Spleen (tissue), 11 donors: ENCODE results near the gene ADAM23. TPM values are rescaled to one million over a fixed set of nuclear protein-coding genes. Genes with fewer than 3 reads are reported as not detected.

Source experiments
- DNase-seq: peaks from one replicate; pipeline ENCODE4 v3.0.0-alpha.2; 2020
- H3K27ac ChIP-seq, 8 donors: fragments of 200-600 bp; sonication (generic) in 7 of 8; 1 replicate in 4 of 8; 2 replicates in 4 of 8; pipeline versions ENCODE4 v1.5.0 to v1.8.0; 2016 to 2021; ENCODE audit warnings: inconsistent platforms in 4 of 8, mild to moderate bottlenecking in 4 of 8, moderate library complexity in 1 of 8
- H3K27me3 ChIP-seq, 7 donors: fragments of 200-600 bp; sonication (generic) in 6 of 7; replicated peaks in 1 of 7; 1 replicate in 4 of 7; 2 replicates in 3 of 7; pipeline versions ENCODE4 v1.5.0 to v1.8.0; 2016 to 2021; ENCODE audit warnings: inconsistent platforms in 3 of 7, mild to moderate bottlenecking in 1 of 7
- H3K36me3 ChIP-seq, 6 donors: fragments of 200-600 bp; sonication (generic) in 5 of 6; 1 replicate in 4 of 6; 2 replicates in 2 of 6; pipeline versions ENCODE4 v1.5.0 to v1.8.0; 2016 to 2021; ENCODE audit warnings: inconsistent platforms in 2 of 6
- H3K4me1 ChIP-seq, 6 donors: fragments of 200-600 bp; sonication (generic) in 5 of 6; 1 replicate in 3 of 6; 2 replicates in 3 of 6; pipeline versions ENCODE4 v1.5.0 to v1.8.0; 2016 to 2021; ENCODE audit warnings: inconsistent platforms in 3 of 6
- H3K4me3 ChIP-seq, 8 donors: fragments of 200-600 bp; sonication (generic) in 7 of 8; 1 replicate in 4 of 8; 2 replicates in 4 of 8; pipeline versions ENCODE4 v1.5.0 to v1.8.0; 2016 to 2021; ENCODE audit warnings: inconsistent platforms in 4 of 8, mild to moderate bottlenecking in 4 of 8, moderate library complexity in 2 of 8
- H3K9me3 ChIP-seq, 8 donors: fragments of 200-600 bp; sonication (generic) in 7 of 8; 1 replicate in 4 of 8; 2 replicates in 4 of 8; pipeline versions ENCODE4 v1.5.0 to v1.8.0; 2016 to 2021; ENCODE audit warnings: inconsistent platforms in 4 of 8
- POLR2A ChIP-seq, 3 donors: fragments of 450-650 bp; IDR thresholded peaks; one replicate each; pipeline ENCODE4 v1.5.1; 2017; ENCODE audit warnings: antibody characterized with exemption in 3 of 3, mild to moderate bottlenecking in 1 of 3
- POLR2AphosphoS5 ChIP-seq, 3 donors: sonication (generic); formaldehyde crosslinking; IDR thresholded peaks; one replicate each; pipeline ENCODE4 v1.5.1; 2017; ENCODE audit warnings: antibody characterized with exemption in 3 of 3
- WGBS, 5 donors: extraction: QIAGEN DNeasy Blood & Tissue Kit in 3 of 5; methylation state at CpG; one replicate each; pipeline versions ENCODE4 v1.1.5 to v1.1.7; 2013 to 2018; 5-methylcytosine and 5-hydroxymethylcytosine counted together
- intact Hi-C: fragments of 100-400 bp; cut with DNase I; formaldehyde crosslinking; loops from one replicate; pipeline ENCODE4 v1.15.0; 2023; ENCODE audit warnings: low total_unique reads
- polyA plus RNA-seq, 3 donors: library from polyadenylated mRNA; stranded (reverse); fragments of 200-250 nt; gene quantifications; one replicate each; pipeline ENCODE4 v1.2.1, GENCODE V29; 2013
- total RNA-seq, 7 donors: library from RNA; depleted of rRNA in 3 of 7; stranded (reverse); fragments of >200 nt in 3 of 7; fragmentation: NEBNext Ultra II Directional in 4 of 7; extraction: Animal tissue kit (Norgen Biotek cat#: 25700) in 4 of 7; gene quantifications; one replicate each; pipeline versions ENCODE4 v1.1.0 to v1.2.1, GENCODE V29; 2016 to 2021
- TF ChIP-seq, protein P1 (sequence below), 11 experiments: fragments of 200-600 bp in 7 of 11; fragments of 450-650 bp in 4 of 11; sonication (generic) in 4 of 11; IDR thresholded peaks in 8 of 11; conservative IDR thresholded peaks in 3 of 11; 1 replicate in 7 of 11; 2 replicates in 4 of 11; pipeline versions ENCODE4 v1.4.0 to v1.8.0; 2016 to 2021; ENCODE audit warnings: antibody characterized with exemption in 11 of 11, inconsistent platforms in 4 of 11, mild to moderate bottlenecking in 1 of 11
- donor health status: healthy with polysubstance abuse.
- donor health status: DM: no; HTN: no; CAD: no; lungs with moderate emphysema.
- donor health status: DM: no; HTN: no; CAD: no.
- donor health status: Bipolar disorder and iron deficiency.
- donor health status: healthy.
- donor health status: DM: no; HTN: no; CAD: no.
- donor health status: DM: yes; HTN: yes; CAD: no.

The ADAM23 gene
- total and polyA plus RNA-seq, 10 donors, result 0.32 to 2.2 (median 0.86) TPM

DNA sequence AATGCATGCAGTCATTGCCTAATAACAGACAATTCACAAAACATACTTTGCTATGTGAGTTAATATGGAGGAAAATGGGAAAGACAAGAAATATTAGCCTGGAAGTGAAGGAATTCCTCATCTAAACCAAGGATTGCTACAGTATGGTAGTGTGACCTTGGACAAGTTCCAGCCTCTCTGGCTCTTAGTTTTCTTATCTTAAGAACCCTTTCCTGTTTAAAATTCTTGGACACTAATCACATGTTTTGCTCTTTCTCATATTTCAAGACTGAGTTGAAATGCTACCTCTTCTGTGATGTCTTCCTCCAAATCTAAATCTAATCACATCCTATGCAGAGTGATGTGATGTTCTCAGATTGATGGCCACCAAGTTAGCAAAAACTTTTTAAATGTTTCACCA is 20.8 kb upstream of the ADAM23 start:
- DNase-seq, result no peak
- TF ChIP-seq, protein P1, sequence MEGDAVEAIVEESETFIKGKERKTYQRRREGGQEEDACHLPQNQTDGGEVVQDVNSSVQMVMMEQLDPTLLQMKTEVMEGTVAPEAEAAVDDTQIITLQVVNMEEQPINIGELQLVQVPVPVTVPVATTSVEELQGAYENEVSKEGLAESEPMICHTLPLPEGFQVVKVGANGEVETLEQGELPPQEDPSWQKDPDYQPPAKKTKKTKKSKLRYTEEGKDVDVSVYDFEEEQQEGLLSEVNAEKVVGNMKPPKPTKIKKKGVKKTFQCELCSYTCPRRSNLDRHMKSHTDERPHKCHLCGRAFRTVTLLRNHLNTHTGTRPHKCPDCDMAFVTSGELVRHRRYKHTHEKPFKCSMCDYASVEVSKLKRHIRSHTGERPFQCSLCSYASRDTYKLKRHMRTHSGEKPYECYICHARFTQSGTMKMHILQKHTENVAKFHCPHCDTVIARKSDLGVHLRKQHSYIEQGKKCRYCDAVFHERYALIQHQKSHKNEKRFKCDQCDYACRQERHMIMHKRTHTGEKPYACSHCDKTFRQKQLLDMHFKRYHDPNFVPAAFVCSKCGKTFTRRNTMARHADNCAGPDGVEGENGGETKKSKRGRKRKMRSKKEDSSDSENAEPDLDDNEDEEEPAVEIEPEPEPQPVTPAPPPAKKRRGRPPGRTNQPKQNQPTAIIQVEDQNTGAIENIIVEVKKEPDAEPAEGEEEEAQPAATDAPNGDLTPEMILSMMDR (IDR thresholded peaks at IDR 0.05 in 8 of 11, conservative IDR thresholded peaks at IDR 0.05 in 3 of 11), result no peak
- TF ChIP-seq POLR2A (IDR thresholded peaks at IDR 0.05) (no peak), POLR2AphosphoS5 (IDR thresholded peaks at IDR 0.05) (no peak)

GRCh38 chr2:206423147-206423546 is 20.2 kb upstream of the ADAM23 start:
- TF ChIP-seq POLR2AphosphoS5 (IDR thresholded peaks at IDR 0.05) (no peak), POLR2A (IDR thresholded peaks at IDR 0.05) (no peak)
- TF ChIP-seq, protein P1 (IDR thresholded peaks at IDR 0.05 in 8 of 11, conservative IDR thresholded peaks at IDR 0.05 in 3 of 11), result no peak
- intact Hi-C loops, result no loop called here
- Histone ChIP-seq H3K4me3 (no peak overlapping the region), H3K9me3 (peaks cover 0 to 11% (median 4%) of the 10 kb centered on the region in 8 donors), H3K36me3 (no peaks in the 10 kb centered on the region), H3K4me1 (no peaks in the 10 kb centered on the region), H3K27me3 (peaks cover 0 to 14% (median 0%) of the 10 kb centered on the region in 7 donors), H3K27ac (no peak overlapping the region)
- WGBS, 5 donors, result 67 to 83% (median 77%) methylated on average over 2 of the region's 2 CpGs
- DNase-seq, result no peak

More for the DNA sequence above, 20.8 kb upstream of the ADAM23 start:
- intact Hi-C loops, result no loop called here
- Histone ChIP-seq H3K9me3 (peaks cover 0 to 16% (median 6%) of the 10 kb centered on the region in 8 donors), H3K27ac (no peak overlapping the region), H3K36me3 (no peaks in the 10 kb centered on the region), H3K4me1 (no peaks in the 10 kb centered on the region), H3K27me3 (peaks cover 0 to 14% (median 0%) of the 10 kb centered on the region in 7 donors), H3K4me3 (no peak overlapping the region)

- Histone ChIP-seq H3K36me3 (no peaks in the 10 kb centered on the region), H3K4me1 (no peaks in the 10 kb centered on the region), H3K27ac (no peak overlapping the region), H3K9me3 (peaks cover 0 to 1% (median 0%) of the 10 kb centered on the region in 8 donors), H3K4me3 (no peak overlapping the region), H3K27me3 (peaks cover 0 to 14% (median 0%) of the 10 kb centered on the region in 7 donors)
- TF ChIP-seq, protein P1 (IDR thresholded peaks at IDR 0.05 in 8 of 11, conservative IDR thresholded peaks at IDR 0.05 in 3 of 11), result no peak
- no peak for TF ChIP-seq POLR2A (IDR thresholded peaks at IDR 0.05)
- no peak for TF ChIP-seq POLR2AphosphoS5 (IDR thresholded peaks at IDR 0.05)
- 41 to 79% (median 69%) methylated on average over 3 of the region's 3 CpGs for WGBS, 5 donors
- intact Hi-C loops, result no loop called here
- DNase-seq, result no peak
These were observed 19.2 kb upstream of the ADAM23 start for GRCh38 chr2:206424134-206424533.

- no peaks in the 10 kb centered on the region for H3K36me3 ChIP-seq
- intact Hi-C loops, result no loop called here
- WGBS, 5 donors, result 87 to 94% (median 93%) methylated on average over 3 of the region's 3 CpGs
These were observed 14.5 kb upstream of the ADAM23 start for GRCh38 chr2:206428783-206429182.

More at GRCh38 chr2:206428783-206429182, 14.5 kb upstream of the ADAM23 start:
- Histone ChIP-seq H3K9me3 (no peaks in the 10 kb centered on the region), H3K27me3 (peaks cover 0 to 8% (median 0%) of the 10 kb centered on the region in 7 donors), H3K4me1 (no peaks in the 10 kb centered on the region), H3K4me3 (no peak overlapping the region), H3K27ac (no peak overlapping the region)
- DNase-seq, result no peak
- TF ChIP-seq POLR2A (IDR thresholded peaks at IDR 0.05) (no peak), POLR2AphosphoS5 (IDR thresholded peaks at IDR 0.05) (no peak)
- TF ChIP-seq, protein P1 (IDR thresholded peaks at IDR 0.05 in 8 of 11, conservative IDR thresholded peaks at IDR 0.05 in 3 of 11), result no peak
